ENCODE data around the gene ARID5B.

Gene ARID5B

DNA sequence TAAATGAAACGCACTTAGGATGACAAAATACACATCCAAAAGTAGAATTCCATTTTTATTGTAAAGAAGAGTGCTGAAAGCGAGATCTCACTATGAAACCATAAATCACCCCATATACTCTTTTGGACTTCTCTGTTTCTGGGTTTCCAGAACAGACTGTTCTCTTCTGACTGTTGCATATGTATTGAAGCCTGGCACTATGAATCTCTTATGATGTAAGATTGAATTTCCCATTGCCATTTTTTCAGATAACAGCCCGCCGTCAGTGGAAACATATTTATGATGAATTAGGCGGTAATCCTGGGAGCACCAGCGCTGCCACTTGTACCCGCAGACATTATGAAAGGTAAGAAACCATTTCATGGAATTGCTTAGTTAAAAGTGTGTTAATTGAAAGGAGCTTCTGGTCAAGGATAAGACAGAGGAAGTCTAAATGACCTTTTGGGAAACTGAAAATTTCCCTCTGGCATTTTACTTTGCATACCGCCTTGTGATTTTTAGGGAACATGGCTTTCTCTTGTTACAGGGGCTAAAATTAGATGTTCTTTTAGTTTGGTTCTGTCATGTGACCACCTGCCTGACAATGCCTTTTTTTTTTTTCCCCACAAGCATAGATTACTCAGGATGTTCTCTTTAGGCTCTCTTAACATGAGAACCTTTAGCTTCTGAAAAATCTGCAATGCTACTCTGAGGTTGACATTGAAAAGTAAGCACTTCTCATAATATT lies 168.1 kb downstream of the ARID5B start (continued):
- TF ChIP-seq, protein P1, sequence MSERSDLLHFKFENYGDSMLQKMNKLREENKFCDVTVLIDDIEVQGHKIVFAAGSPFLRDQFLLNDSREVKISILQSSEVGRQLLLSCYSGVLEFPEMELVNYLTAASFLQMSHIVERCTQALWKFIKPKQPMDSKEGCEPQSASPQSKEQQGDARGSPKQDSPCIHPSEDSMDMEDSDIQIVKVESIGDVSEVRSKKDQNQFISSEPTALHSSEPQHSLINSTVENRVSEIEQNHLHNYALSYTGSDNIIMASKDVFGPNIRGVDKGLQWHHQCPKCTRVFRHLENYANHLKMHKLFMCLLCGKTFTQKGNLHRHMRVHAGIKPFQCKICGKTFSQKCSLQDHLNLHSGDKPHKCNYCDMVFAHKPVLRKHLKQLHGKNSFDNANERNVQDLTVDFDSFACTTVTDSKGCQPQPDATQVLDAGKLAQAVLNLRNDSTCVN (tag by site-specific recombination; optimal IDR thresholded peaks at IDR 0.05), result no peak

GRCh38 chr10:62071846-62072281 lies 170.4 kb downstream of the ARID5B start:
- ChIA-PET POLR2A (no interaction called here), CTCF (interaction anchor here (0.8 kb wide), 1 partner anchor 174 kb away, joined by 11 read pairs; no protein-coding TSS in a partner anchor)
- TF ChIP-seq, protein P2, sequence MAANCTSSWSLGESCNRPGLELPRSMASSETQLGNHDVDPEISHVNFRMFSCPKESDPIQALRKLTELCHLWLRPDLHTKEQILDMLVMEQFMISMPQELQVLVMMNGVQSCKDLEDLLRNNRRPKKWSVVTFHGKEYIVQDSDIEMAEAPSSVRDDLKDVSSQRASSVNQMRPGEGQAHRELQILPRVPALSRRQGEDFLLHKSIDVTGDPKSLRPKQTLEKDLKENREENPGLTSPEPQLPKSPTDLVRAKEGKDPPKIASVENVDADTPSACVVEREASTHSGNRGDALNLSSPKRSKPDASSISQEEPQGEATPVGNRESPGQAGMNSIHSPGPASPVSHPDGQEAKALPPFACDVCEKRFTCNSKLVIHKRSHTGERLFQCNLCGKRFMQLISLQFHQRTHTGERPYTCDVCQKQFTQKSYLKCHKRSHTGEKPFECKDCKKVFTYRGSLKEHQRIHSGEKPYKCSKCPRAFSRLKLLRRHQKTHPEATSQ (tag by site-specific recombination; IDR thresholded peaks at IDR 0.05), result no peak
- no peak for TF ChIP-seq ZNF292 (tag by site-specific recombination; IDR thresholded peaks at IDR 0.05; ENCODE audit: borderline replicate concordance, low read depth)
- peak; percentile 3; the same call in 1 of the 2 replicates for TF ChIP-seq PRDM10 (tag by site-specific recombination; IDR thresholded peaks at IDR 0.05)
- TF ChIP-seq ZNF112 (tag by site-specific recombination; IDR thresholded peaks at IDR 0.05), result no peak
- TF ChIP-seq ZNF626 (tag by site-specific recombination; IDR thresholded peaks at IDR 0.05), result no peak
- TF ChIP-seq ZBTB21 (tag by site-specific recombination; IDR thresholded peaks at IDR 0.05), result no peak
- peak; percentile 45; the same call in 1 of the 2 replicates for TF ChIP-seq ZNF629 (tag by site-specific recombination; IDR thresholded peaks at IDR 0.05)
- peaks cover 3% of the 10 kb centered on the region for H3K4me1 ChIP-seq (ENCODE audit: control insufficient read depth, insufficient read depth, low read length)
- no peak overlapping the region for H3K27ac ChIP-seq (ENCODE audit: extremely low read depth, low read depth, low read length)
- H3K4me3 ChIP-seq (ENCODE audit: low read depth, low read length), result no peak overlapping the region
- no peaks in the 10 kb centered on the region for H3K9me3 ChIP-seq (ENCODE audit: control insufficient read depth, insufficient read depth, low read depth, low read length)
- peaks cover 0 to 41% of the 10 kb centered on the region in 2 experiments; a peak in 1 of 3 replicates for H3K36me3 ChIP-seq (ENCODE audit: control insufficient read depth in 2 of 2, insufficient read depth in 1 of 2, low read length in 2 of 2)

- TF ChIP-seq ZNF423 (tag by site-specific recombination; IDR thresholded peaks at IDR 0.05) (no peak), HOXA7 (CRISPR knock-in tag; IDR thresholded peaks at IDR 0.05; ENCODE audit: borderline replicate concordance) (no peak), ZNF114 (tag by site-specific recombination; IDR thresholded peaks at IDR 0.05) (no peak), ZNF48 (tag by site-specific recombination; IDR thresholded peaks at IDR 0.05) (no peak), KLF7 (tag by site-specific recombination; IDR thresholded peaks at IDR 0.05; ENCODE audit: borderline replicate concordance) (no peak), ZNF354C (tag by site-specific recombination; IDR thresholded peaks at IDR 0.05; ENCODE audit: borderline replicate concordance, low read depth) (no peak), ZNF214 (tag by site-specific recombination; IDR thresholded peaks at IDR 0.05; ENCODE audit: borderline replicate concordance) (no peak), ZNF558 (tag by site-specific recombination; IDR thresholded peaks at IDR 0.05) (no peak), ZNF10 (tag by site-specific recombination; IDR thresholded peaks at IDR 0.05) (no peak), ZNF292 (tag by site-specific recombination; IDR thresholded peaks at IDR 0.05; ENCODE audit: borderline replicate concordance, low read depth) (no peak), ZSCAN30 (tag by site-specific recombination; IDR thresholded peaks at IDR 0.05) (no peak), SCRT2 (tag by site-specific recombination; IDR thresholded peaks at IDR 0.05) (no peak)
- TF ChIP-seq, protein P3, sequence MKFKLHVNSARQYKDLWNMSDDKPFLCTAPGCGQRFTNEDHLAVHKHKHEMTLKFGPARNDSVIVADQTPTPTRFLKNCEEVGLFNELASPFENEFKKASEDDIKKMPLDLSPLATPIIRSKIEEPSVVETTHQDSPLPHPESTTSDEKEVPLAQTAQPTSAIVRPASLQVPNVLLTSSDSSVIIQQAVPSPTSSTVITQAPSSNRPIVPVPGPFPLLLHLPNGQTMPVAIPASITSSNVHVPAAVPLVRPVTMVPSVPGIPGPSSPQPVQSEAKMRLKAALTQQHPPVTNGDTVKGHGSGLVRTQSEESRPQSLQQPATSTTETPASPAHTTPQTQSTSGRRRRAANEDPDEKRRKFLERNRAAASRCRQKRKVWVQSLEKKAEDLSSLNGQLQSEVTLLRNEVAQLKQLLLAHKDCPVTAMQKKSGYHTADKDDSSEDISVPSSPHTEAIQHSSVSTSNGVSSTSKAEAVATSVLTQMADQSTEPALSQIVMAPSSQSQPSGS (tag by site-specific recombination; IDR thresholded peaks at IDR 0.05; ENCODE audit: low read depth), result no peak
- TF ChIP-seq, protein P4, sequence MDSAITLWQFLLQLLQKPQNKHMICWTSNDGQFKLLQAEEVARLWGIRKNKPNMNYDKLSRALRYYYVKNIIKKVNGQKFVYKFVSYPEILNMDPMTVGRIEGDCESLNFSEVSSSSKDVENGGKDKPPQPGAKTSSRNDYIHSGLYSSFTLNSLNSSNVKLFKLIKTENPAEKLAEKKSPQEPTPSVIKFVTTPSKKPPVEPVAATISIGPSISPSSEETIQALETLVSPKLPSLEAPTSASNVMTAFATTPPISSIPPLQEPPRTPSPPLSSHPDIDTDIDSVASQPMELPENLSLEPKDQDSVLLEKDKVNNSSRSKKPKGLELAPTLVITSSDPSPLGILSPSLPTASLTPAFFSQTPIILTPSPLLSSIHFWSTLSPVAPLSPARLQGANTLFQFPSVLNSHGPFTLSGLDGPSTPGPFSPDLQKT (IDR thresholded peaks at IDR 0.05; ENCODE audit: borderline replicate concordance, low read depth, low read length), result no peak
- peaks cover 11% of the 10 kb centered on the region for H3K4me1 ChIP-seq (ENCODE audit: control insufficient read depth, insufficient read depth, low read length)
- ChIA-PET POLR2A (no interaction called here), CTCF (interaction anchor here (1.0 kb wide), 1 partner anchor 34 kb away, joined by 3 read pairs; no protein-coding TSS in a partner anchor)
- H3K36me3 ChIP-seq (ENCODE audit: control insufficient read depth in 2 of 2, insufficient read depth in 1 of 2, low read length in 2 of 2), result peaks cover 0 to 41% of the 10 kb centered on the region in 2 experiments; a peak in 1 of 3 replicates
- H3K27ac ChIP-seq (ENCODE audit: extremely low read depth, low read depth, low read length), result no peak overlapping the region
- H3K9me3 ChIP-seq (ENCODE audit: control insufficient read depth, insufficient read depth, low read depth, low read length), result no peaks in the 10 kb centered on the region
- no peak overlapping the region for H3K4me3 ChIP-seq (ENCODE audit: low read depth, low read length)
Measured at GRCh38 chr10:62072901-62073300, 171.4 kb downstream of the ARID5B start.

All from HEK293 (cell line).